PFSK-1 (cell line): ENCODE measurements around the gene GRM1.

Experiments used
- FOXP2 ChIP-seq: optimal IDR thresholded peaks from 2 replicates; pipeline ENCODE3; 2011; ENCODE audit warnings: borderline replicate concordance, control low read depth, inconsistent platforms; ENCODE audit not compliant: insufficient read depth; ENCODE audit errors: extremely low read length, extremely low read depth
- POLR2AphosphoS5 ChIP-seq: IDR thresholded peaks from 2 replicates; pipeline ENCODE4 v1.6.1; 2012; ENCODE audit warnings: low read depth, mild to moderate bottlenecking, control low read depth, low read length, moderate library complexity
- REST ChIP-seq, 2 experiments: IDR thresholded peaks; 2 replicates each; pipeline versions ENCODE4 v1.6.1 to v1.8.0; 2011 to 2012; ENCODE audit warnings: low read depth in 2 of 2, low read length in 2 of 2, control low read depth in 1 of 2, inconsistent platforms in 1 of 2, mild to moderate bottlenecking in 1 of 2, moderate library complexity in 1 of 2; ENCODE audit not compliant: insufficient read depth in 1 of 2
- SIN3A ChIP-seq: IDR thresholded peaks from 2 replicates; pipeline ENCODE4 v1.6.1; 2012; ENCODE audit warnings: mild to moderate bottlenecking, low read length, moderate library complexity, borderline replicate concordance; ENCODE audit not compliant: insufficient read depth
- TAF1 ChIP-seq: IDR thresholded peaks from 2 replicates; pipeline ENCODE4 v1.6.1; 2012; ENCODE audit warnings: low read length, control low read depth, borderline replicate concordance; ENCODE audit not compliant: insufficient read depth

The GRM1 gene

GRCh38 chr6:146027586-146028251, 1.1 kb upstream of the GRM1 start:
- TF ChIP-seq REST (IDR thresholded peaks at IDR 0.05; ENCODE audit: insufficient read depth in 1 of 2, low read depth in 2 of 2, low read length in 2 of 2) (0 out of 4 replicates have a peak, but pooled peaks of 1 of the 2 experiments have one; percentile 48), FOXP2 (no peak), POLR2AphosphoS5 (no peak)

- TF ChIP-seq REST (IDR thresholded peaks at IDR 0.05; ENCODE audit: insufficient read depth in 1 of 2, low read depth in 2 of 2, low read length in 2 of 2) (peak; percentile 98 to 99), FOXP2 (peak; percentile 41), SIN3A (peak; percentile 68; the same call in 1 of the 2 replicates), TAF1 (no peak), POLR2AphosphoS5 (no peak)
These were observed 538 bp upstream of the GRM1 start for GRCh38 chr6:146028252-146028795.

- TF ChIP-seq POLR2AphosphoS5, result no peak
- no peak for TF ChIP-seq TAF1
- TF ChIP-seq FOXP2, result no peak
- no peak for TF ChIP-seq REST (IDR thresholded peaks at IDR 0.05; ENCODE audit: insufficient read depth in 1 of 2, low read depth in 2 of 2, low read length in 2 of 2)
- no peak for TF ChIP-seq SIN3A
These were observed 817 bp downstream of the GRM1 start for GRCh38 chr6:146029573-146030184.

GRCh38 chr6:146032387-146032786, 3.5 kb downstream of the GRM1 start:
- no peak for TF ChIP-seq SIN3A

- TF ChIP-seq TAF1 (no peak), REST (IDR thresholded peaks at IDR 0.05; ENCODE audit: insufficient read depth in 1 of 2, low read depth in 2 of 2, low read length in 2 of 2) (no peak), POLR2AphosphoS5 (no peak), FOXP2 (no peak), SIN3A (no peak)
These were observed 11.5 kb downstream of the GRM1 start for GRCh38 chr6:146040360-146040759.
